ENCODE data around the gene BICC1. TPM values are rescaled to one million over a fixed set of nuclear protein-coding genes. Genes with fewer than 3 reads are reported as not detected.

BICC1 gene
- total and polyA plus RNA-seq, 2 of the 13 experiments (the other 11 are each of a cell fraction or from before 2014, with no cell fraction given), result 0.18 to 1.5 TPM

DNA sequence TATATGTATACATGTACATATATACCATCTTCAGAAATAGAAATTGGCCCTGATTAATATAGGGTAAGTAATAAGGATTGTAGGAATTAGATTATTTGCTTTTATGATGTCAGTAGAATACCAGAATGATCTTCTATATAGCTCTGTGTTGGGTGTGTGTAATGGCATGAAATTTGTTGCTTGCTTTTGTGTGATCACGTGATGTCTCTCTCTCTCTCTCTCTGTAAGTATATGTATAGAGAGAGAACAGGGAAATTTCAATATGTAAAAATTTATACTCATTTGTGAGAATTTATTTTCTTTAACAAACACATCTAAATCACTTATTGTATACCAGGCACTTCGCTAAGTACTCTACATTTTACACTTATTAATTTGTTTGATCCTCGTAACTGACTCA lies 272.7 kb downstream of the BICC1 start:
- 89% methylated on average over 3 of the region's 3 CpGs for WGBS (ENCODE audit: low lambda C conversion rate)
- intact Hi-C loops (cut with micrococcal nuclease; ENCODE audit: unreplicated experiment), result loop anchor here (10.0 kb wide), 1 partner anchor 169 kb away; no protein-coding TSS in a partner anchor
- ATAC-seq (no peak), FAIRE-seq (no peak), DNase-seq (ENCODE audit: low spot score) (no peak)
- Histone ChIP-seq H3K9ac (ENCODE audit: insufficient read depth, low read depth, low read length) (no peak overlapping the region), H3K4me1 (ENCODE audit: insufficient read depth, low read length) (peaks cover 8% of the 10 kb centered on the region; the same call in 1 of the 2 replicates), H3K27ac (ENCODE audit: extremely low read length, insufficient read depth, low read length) (no peak overlapping the region), H3K4me3 (replicated peaks in 1 of 3; ENCODE audit: insufficient read depth in 1 of 3, low read depth in 2 of 3, low read length in 3 of 3) (no peak overlapping the region), H3K27me3 (ENCODE audit: control insufficient read depth in 1 of 2, insufficient read depth in 2 of 2, low read length in 2 of 2) (no peaks in the 10 kb centered on the region), H3K9me3 (ENCODE audit: low read length) (no peaks in the 10 kb centered on the region), H3K79me2 (ENCODE audit: insufficient read depth, low read length) (no peaks in the 10 kb centered on the region), H3K36me3 (replicated peaks in 1 of 2; ENCODE audit: control insufficient read depth in 1 of 2, insufficient read depth in 2 of 2, low read length in 2 of 2) (0 out of 5 replicates have a peak, but pooled peaks cover 0 to 2% of the 10 kb centered on the region in 2 experiments), H4K20me1 (ENCODE audit: insufficient read depth, low read length) (no peaks in the 10 kb centered on the region), H2AFZ (ENCODE audit: low read length) (no peak overlapping the region), H3K4me2 (ENCODE audit: low read depth, low read length) (no peak overlapping the region)
- CTCF ChIA-PET (ENCODE audit: low intra/inter-chr PET ratio, low total read pairs), result no interaction called here
- BruUV-seq (replicated peaks), result no TSS peak
- TF ChIP-seq ASH2L (IDR thresholded peaks at IDR 0.05; ENCODE audit: insufficient read length, low read depth, low read length), result no peak
- TF ChIP-seq TRAFD1 (CRISPR knock-in tag; IDR thresholded peaks at IDR 0.05; ENCODE audit: borderline replicate concordance), result no peak
- TF ChIP-seq SNAPC2 (CRISPR knock-in tag; IDR thresholded peaks at IDR 0.05), result no peak
- no peak for TF ChIP-seq ZFP62 (CRISPR knock-in tag; IDR thresholded peaks at IDR 0.05)
- TF ChIP-seq, protein P1, sequence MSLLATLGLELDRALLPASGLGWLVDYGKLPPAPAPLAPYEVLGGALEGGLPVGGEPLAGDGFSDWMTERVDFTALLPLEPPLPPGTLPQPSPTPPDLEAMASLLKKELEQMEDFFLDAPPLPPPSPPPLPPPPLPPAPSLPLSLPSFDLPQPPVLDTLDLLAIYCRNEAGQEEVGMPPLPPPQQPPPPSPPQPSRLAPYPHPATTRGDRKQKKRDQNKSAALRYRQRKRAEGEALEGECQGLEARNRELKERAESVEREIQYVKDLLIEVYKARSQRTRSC (CRISPR knock-in tag; IDR thresholded peaks at IDR 0.05; ENCODE audit: low read depth), result no peak
- TF ChIP-seq SIX4 (CRISPR knock-in tag; IDR thresholded peaks at IDR 0.05), result no peak
- TF ChIP-seq NFE2L2 (IDR thresholded peaks at IDR 0.05; ENCODE audit: low read length), result no peak
- TF ChIP-seq ZNF629 (CRISPR knock-in tag; conservative IDR thresholded peaks at IDR 0.05), result no peak
- no peak for TF ChIP-seq U2AF1 (optimal IDR thresholded peaks at IDR 0.05; ENCODE audit: low read depth, low read length)
- no peak for TF ChIP-seq THAP11 (CRISPR knock-in tag; IDR thresholded peaks at IDR 0.05)
- TF ChIP-seq PATZ1 (CRISPR knock-in tag; IDR thresholded peaks at IDR 0.05), result no peak
- TF ChIP-seq EEA1 (CRISPR knock-in tag; IDR thresholded peaks at IDR 0.05; ENCODE audit: borderline replicate concordance), result no peak
- POLR2A ChIA-PET, result no interaction called here
- in situ Hi-C loops (cut with HindIII; ENCODE audit: extremely low pct_ligation_motif_present, low pct_unique_long_range_greater_than_20kb), result loop anchor here (25.0 kb wide), 2 partner anchors 1027 to 1252 kb away; no protein-coding TSS in a partner anchor
